Effector memory CD8-positive, alpha-beta T cell (primary cell): Measurements from ENCODE around the gene PALD1.
A peak's percentile ranks its signal among the peaks of the same experiment; 100 is the strongest.

Source experiments
- ATAC-seq: fragments of 150-1000 bp; cut with Tn5 transposase; replicated peaks from 2 replicates; pipeline ENCODE4 v1.10.0; 2021; ENCODE audit warnings: mild to moderate bottlenecking, moderate library complexity
- DNase-seq, 3 experiments: peaks; one replicate each; pipeline ENCODE4 v3.0.0; 2021
- H3K27ac Mint-ChIP-seq, 2 donors: one replicate each; pipeline ENCODE4 v1.8.0; 2022; ENCODE audit warnings: mild to moderate bottlenecking in 2 of 2, mixed read lengths in 2 of 2, moderate library complexity in 2 of 2
- H3K27me3 Mint-ChIP-seq, 2 donors: one replicate each; pipeline ENCODE4 v1.8.0; 2022; ENCODE audit warnings: mixed read lengths in 2 of 2
- H3K36me3 Mint-ChIP-seq: one replicate; pipeline ENCODE4 v1.8.0; 2022; ENCODE audit warnings: mild to moderate bottlenecking, moderate library complexity, mixed read lengths; ENCODE audit not compliant: insufficient read depth
- H3K4me1 Mint-ChIP-seq, 2 donors: one replicate each; pipeline ENCODE4 v1.8.0; 2022; ENCODE audit warnings: low read depth in 2 of 2, mixed read lengths in 2 of 2
- H3K4me3 Mint-ChIP-seq, 2 donors: one replicate each; pipeline ENCODE4 v1.8.0; 2022; ENCODE audit warnings: mild to moderate bottlenecking in 2 of 2, mixed read lengths in 2 of 2, moderate library complexity in 2 of 2
- H3K9me3 Mint-ChIP-seq, 2 donors: one replicate each; pipeline ENCODE4 v1.8.0; 2022; ENCODE audit warnings: mixed read lengths in 2 of 2

PALD1 gene

DNA sequence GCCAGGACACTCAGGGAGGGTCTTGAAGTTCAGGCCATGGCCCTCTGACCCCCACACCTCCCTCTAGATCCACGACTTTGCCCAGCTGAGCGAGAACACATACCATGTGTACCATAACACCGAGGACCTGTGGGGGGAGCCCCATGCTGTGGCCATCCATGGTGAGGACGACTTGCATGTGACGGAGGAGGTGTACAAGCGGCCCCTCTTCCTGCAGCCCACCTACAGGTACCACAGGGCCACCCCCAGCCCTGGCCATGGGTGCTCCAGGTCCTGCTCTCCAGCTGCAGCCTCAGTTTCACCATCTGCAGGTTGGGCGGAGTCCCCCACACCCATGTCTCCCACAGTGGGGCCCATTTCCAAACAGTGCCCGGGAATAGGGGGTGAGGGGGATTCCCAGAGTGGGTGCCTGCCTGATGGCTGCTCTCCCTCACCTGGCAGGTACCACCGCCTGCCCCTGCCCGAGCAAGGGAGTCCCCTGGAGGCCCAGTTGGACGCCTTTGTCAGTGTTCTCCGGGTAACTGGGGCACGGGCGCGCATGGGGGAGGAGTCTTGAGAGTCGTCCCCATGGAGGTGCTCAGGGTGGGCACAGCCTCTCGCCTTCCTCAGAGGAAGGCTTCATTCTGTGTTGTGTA lies 54.1 kb downstream of the PALD1 start:
- H3K27ac Mint-ChIP-seq = no peak overlapping the region
- H3K36me3 Mint-ChIP-seq = peaks cover 2% of the 10 kb centered on the region
- peaks cover 0 to 5% of the 10 kb centered on the region in 2 donors for H3K27me3 Mint-ChIP-seq
- ATAC-seq = no peak
- no peak for DNase-seq
- no peaks in the 10 kb centered on the region for H3K4me1 Mint-ChIP-seq
- H3K4me3 Mint-ChIP-seq = no peak overlapping the region
- H3K9me3 Mint-ChIP-seq = no peaks in the 10 kb centered on the region

DNA sequence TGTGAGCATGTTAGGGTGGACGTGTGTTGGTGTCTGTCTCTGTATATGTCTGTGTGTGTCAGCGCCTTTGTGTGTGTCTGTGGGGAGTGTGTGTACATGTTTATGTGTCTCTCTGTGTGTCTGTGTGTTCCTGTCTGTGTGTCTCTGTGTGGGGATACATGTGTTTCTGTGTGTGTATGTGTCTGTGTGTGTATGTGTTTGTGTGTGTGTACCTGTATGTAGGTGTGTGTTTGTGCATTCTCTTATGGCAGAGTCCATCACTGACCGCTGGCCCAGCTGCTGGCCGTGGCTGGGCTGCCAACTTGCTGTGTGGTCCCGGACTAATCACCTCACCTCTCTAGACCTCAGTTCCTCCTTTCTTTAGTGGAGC lies 54.6 kb downstream of the PALD1 start:
- ATAC-seq = no peak
- Mint-ChIP-seq H3K9me3 (no peaks in the 10 kb centered on the region), H3K4me1 (no peaks in the 10 kb centered on the region), H3K27ac (no peak overlapping the region), H3K27me3 (peaks cover 0 to 5% of the 10 kb centered on the region in 2 donors), H3K4me3 (no peak overlapping the region), H3K36me3 (peaks cover 2% of the 10 kb centered on the region)
- DNase-seq = no peak

DNA sequence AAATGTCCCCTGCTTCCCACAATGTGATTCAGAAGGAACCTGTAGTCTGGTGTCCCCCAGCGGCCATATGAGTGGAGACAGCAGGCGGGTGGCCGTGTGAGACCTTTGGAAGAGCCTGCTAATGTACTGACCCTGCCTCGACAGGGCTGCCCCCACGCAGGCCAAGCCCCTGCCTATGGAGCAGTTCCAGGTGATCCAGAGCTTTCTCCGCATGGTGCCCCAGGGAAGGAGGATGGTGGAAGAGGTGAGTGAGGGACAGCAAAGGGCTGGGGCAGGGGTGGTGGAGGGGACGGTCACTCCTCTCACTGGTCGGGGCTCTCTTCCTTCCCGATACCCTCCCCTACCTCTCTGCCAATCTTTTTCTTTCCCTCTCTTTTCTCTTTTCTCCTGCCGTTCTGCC lies 55.7 kb downstream of the PALD1 start:
- Mint-ChIP-seq H3K36me3 (peaks cover 2% of the 10 kb centered on the region), H3K4me1 (no peaks in the 10 kb centered on the region), H3K9me3 (no peaks in the 10 kb centered on the region), H3K27ac (no peak overlapping the region), H3K4me3 (no peak overlapping the region), H3K27me3 (peaks cover 0 to 5% of the 10 kb centered on the region in 2 donors)
- ATAC-seq (no peak), DNase-seq (no peak)

DNA sequence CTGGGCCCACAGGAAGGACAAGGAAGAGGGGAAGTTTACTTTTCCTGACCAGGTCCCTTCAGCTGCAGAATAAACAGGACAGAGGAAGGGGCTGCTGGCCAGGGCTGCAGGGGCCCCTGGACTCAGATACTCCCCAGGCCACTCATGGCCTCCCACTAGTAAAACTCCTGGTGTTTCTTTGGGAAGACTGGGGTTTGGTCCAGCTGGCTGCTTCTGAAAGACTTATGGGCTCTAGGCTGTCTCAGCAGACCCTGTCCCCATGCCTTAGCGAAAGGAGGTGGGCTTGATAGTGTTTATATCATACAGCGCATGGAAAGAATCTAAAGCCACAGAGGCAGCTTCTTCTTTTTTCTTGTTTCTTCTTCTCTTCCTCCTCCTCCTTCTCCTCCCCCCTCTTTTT lies 56.4 kb downstream of the PALD1 start:
- H3K36me3 Mint-ChIP-seq = peaks cover 2% of the 10 kb centered on the region
- DNase-seq = no peak
- no peak overlapping the region for H3K27ac Mint-ChIP-seq
- ATAC-seq = no peak
- H3K27me3 Mint-ChIP-seq = peaks cover 0 to 5% of the 10 kb centered on the region in 2 donors
- H3K4me3 Mint-ChIP-seq = no peak overlapping the region
- no peaks in the 10 kb centered on the region for H3K9me3 Mint-ChIP-seq
- no peaks in the 10 kb centered on the region for H3K4me1 Mint-ChIP-seq

DNA sequence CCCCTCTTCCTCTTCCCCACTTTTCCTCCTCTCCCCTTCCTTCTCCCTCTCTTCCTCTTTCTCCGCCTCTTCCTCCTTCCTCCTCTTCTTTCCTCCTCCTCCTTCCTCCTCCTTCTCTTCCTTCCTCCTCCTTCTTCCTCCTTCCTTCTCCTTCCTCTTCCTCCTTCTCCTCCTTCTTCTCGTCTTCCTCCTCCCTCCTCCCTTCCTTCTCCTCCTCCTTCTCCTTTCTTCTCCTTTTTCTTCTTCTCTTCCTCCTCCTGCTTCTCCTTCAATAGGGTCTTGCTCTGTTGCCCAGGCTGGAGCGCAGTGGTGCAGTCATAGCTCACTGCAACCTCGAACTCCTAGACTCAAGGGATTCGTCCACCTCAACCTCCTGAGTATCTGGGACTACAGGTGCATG lies 56.9 kb downstream of the PALD1 start:
- Mint-ChIP-seq H3K4me3 (no peak overlapping the region), H3K27me3 (peaks cover 0 to 5% of the 10 kb centered on the region in 2 donors), H3K36me3 (peaks cover 2% of the 10 kb centered on the region), H3K27ac (peak overlapping the region in 1 of 2 donors; percentile 13), H3K4me1 (no peaks in the 10 kb centered on the region), H3K9me3 (no peaks in the 10 kb centered on the region)
- no peak for DNase-seq
- no peak for ATAC-seq

DNA sequence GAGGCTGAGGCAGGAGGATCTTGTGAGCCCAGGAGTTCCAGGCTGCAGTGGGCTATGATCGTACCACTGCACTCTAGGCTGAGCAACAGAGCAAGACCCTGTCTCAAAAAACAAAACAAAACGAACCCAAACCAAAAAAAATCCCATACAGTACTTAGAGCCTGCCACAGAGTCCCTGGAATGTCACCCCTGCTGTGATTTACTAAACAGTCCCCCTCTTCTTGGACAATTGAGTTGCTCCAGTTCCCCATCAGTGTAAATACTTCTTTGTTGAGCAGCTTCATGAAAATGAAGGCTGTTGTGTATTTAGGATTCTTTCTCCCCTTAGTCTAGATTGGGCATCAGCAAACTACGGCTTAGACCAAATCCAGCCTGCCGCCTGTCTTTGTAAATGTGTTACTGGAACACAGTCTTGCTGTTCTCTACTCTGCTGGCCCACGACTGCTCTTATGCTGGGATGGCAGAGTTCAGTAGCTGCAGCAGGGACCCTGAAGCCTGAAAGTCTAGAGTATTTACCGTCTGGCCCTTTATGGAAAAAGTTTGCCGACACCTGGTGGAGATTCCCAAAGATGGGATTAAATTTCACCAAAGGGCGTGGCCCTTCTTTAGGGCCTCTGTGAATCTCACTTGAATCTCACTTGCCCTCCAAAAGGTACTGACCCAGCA lies 57.8 kb downstream of the PALD1 start:
- no peak for ATAC-seq
- peaks cover 0 to 5% of the 10 kb centered on the region in 2 donors for H3K27me3 Mint-ChIP-seq
- peaks cover 2% of the 10 kb centered on the region for H3K36me3 Mint-ChIP-seq
- H3K4me3 Mint-ChIP-seq = no peak overlapping the region
- H3K4me1 Mint-ChIP-seq = no peaks in the 10 kb centered on the region
- no peak overlapping the region for H3K27ac Mint-ChIP-seq
- no peaks in the 10 kb centered on the region for H3K9me3 Mint-ChIP-seq
- no peak for DNase-seq

DNA sequence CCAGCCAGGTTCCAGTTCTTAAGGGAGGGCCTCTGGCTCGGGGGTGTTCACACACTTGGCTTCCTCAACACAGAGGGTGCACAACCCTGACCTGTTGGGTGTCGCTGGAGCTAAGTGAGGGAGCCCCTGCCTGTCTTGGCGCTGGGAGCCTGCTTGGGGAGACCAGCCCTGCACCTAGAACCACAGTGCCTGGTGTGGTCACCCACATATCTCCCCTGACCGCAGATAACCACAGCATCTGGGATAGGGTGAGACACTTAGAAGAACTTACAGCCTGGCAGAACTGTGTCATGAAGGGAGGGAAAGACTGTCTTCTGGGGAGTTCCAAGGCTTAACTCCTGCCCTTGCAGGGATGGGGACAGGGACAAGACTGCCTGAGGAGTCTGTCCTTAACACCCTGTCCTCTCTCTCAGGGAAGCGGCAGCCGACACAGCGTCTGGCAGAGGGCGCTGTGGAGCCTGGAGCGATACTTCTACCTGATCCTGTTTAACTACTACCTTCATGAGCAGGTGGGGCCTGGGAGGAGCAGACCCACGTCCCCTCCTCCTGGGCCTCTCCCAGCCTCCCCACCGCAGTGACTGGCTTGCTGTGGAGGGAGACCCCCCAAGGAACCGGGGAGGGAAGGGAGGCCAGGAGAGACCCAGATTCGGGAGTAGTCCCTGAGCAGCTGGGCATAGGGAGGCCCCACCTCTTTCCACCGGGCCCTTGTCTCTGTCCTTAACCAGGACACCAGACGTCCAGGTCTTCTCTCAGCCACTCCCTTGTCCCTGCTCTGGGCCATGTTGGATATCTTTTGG lies 59.0 kb downstream of the PALD1 start:
- Mint-ChIP-seq H3K36me3 (no peaks in the 10 kb centered on the region), H3K27me3 (peaks cover 0 to 5% of the 10 kb centered on the region in 2 donors), H3K4me3 (no peak overlapping the region), H3K9me3 (no peaks in the 10 kb centered on the region), H3K4me1 (no peaks in the 10 kb centered on the region), H3K27ac (no peak overlapping the region)
- DNase-seq = no peak
- no peak for ATAC-seq

DNA sequence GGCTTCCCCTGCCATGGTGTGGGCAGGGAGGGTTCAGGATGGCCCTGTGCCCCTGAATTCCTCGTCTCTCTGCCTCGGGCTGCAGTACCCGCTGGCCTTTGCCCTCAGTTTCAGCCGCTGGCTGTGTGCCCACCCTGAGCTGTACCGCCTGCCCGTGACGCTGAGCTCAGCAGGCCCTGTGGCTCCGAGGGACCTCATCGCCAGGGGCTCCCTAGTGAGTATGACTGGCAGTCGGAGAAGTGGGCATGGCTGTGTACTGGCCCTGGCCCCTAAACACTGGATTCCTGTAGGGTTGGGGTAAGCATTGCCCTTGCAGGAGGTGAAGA lies 59.6 kb downstream of the PALD1 start:
- ATAC-seq (no peak), DNase-seq (no peak)
- Mint-ChIP-seq H3K27ac (no peak overlapping the region), H3K9me3 (no peaks in the 10 kb centered on the region), H3K4me3 (no peak overlapping the region), H3K4me1 (no peaks in the 10 kb centered on the region), H3K27me3 (peaks cover 0 to 5% of the 10 kb centered on the region in 2 donors), H3K36me3 (no peaks in the 10 kb centered on the region)

DNA sequence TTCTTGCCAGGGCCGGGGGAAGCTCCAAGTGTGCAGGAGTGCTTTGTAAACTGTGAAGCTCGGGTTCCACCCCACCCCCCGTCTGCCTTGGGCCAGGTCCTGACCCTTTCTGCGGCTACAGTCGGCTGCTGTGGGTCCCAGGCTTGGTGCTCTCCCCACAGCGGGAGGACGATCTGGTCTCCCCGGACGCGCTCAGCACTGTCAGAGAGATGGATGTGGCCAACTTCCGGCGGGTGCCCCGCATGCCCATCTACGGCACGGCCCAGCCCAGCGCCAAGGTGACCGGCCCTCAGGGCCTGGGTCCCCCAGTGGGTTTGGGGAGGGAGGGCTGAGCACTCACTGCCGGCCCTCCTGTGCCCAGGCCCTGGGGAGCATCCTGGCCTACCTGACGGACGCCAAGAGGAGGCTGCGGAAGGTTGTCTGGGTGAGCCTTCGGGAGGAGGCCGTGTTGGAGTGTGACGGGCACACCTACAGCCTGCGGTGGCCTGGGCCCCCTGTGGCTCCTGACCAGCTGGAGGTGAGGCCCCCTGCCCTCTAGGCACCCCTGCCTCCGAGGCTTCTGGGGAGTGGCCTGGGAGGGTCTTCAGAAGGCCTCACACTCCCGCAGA lies 60.3 kb downstream of the PALD1 start:
- peaks cover 3 to 5% of the 10 kb centered on the region in 2 donors for H3K27me3 Mint-ChIP-seq
- H3K4me3 Mint-ChIP-seq = no peak overlapping the region
- H3K27ac Mint-ChIP-seq = no peak overlapping the region
- H3K9me3 Mint-ChIP-seq = no peaks in the 10 kb centered on the region
- H3K36me3 Mint-ChIP-seq = no peaks in the 10 kb centered on the region
- ATAC-seq = no peak
- no peak for DNase-seq
- H3K4me1 Mint-ChIP-seq = no peaks in the 10 kb centered on the region

DNA sequence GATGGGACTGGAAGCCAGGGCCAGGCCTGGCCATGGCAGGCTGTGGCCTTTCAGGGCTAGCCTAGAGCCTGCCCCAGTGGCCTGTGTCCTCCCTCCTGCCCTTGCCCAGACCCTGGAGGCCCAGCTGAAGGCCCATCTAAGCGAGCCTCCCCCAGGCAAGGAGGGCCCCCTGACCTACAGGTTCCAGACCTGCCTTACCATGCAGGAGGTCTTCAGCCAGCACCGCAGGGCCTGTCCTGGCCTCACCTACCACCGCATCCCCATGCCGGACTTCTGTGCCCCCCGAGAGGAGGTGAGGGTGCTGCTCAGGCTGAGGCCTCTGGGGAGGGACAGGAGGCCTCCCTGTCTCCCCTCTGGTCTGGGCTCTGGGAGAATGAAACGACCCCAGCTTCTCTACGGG lies 60.9 kb downstream of the PALD1 start:
- Mint-ChIP-seq H3K27ac (no peak overlapping the region), H3K9me3 (no peaks in the 10 kb centered on the region), H3K27me3 (peaks cover 5 to 10% of the 10 kb centered on the region in 2 donors), H3K36me3 (no peaks in the 10 kb centered on the region), H3K4me3 (no peak overlapping the region), H3K4me1 (no peaks in the 10 kb centered on the region)
- DNase-seq (no peak), ATAC-seq (no peak)

DNA sequence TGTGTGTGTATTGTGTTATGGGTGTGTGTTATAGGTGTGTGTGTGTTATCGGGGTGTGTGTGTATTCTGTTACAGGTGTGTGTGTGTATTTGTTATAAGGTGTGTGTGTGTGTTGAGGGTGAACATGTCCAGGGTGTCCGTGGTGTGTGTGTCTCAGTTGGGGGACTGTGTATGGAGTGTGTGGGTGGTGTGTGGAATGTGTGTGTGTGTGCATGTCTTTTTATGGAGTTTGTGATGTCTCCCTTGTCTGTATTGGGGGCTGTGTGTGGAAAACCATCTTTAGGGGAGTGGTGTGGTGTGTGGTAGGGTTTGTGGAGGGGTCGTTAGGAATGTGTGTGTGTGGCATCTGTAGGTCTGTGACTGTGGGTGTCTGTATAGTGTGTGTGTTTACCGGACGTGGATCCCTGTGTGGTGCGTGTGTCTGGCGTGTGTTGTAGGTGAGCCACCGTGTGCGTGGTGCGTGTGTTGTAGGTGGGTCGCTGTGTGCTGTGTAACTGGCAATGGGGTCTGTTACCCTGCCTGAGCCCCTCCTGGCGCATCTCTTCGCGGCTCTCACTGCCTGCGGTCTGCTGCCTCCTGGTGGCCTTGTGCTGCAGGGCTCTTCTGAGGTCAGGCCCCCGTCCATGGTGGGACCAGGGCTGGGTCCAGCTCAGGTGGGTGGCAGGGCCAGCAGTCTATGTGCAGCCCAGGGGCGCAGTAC lies 61.7 kb downstream of the PALD1 start:
- ATAC-seq (no peak), DNase-seq (no peak)
- H3K27ac Mint-ChIP-seq = no peak overlapping the region

DNA sequence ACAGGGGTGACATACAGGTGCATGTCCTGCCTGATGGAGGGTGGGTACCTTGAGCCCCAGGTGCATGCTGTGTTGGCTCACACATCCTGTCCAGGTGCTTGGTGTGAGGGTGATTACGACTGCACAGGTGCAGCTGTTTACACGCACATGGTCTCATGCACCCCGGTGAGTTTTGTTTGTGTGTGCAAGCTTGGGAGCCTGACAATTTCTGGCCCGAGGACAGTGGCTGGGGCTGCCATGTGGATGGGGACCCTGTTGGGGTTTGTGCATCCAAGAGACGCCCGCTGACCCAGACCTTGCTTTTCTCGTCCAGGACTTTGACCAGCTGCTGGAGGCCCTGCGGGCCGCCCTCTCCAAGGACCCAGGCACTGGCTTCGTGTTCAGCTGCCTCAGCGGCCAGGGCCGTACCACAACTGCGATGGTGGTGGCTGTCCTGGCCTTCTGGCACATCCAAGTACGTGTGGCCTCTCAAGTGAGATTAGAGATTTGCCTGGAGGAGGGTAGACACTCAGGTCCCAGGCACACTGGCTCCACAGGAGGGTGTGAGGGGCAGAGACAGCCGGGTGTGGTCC lies 62.3 kb downstream of the PALD1 start:
- H3K9me3 Mint-ChIP-seq = no peaks in the 10 kb centered on the region
- DNase-seq = no peak
- ATAC-seq = no peak
- H3K4me3 Mint-ChIP-seq = no peak overlapping the region
- no peaks in the 10 kb centered on the region for H3K4me1 Mint-ChIP-seq
- no peak overlapping the region for H3K27ac Mint-ChIP-seq
- H3K36me3 Mint-ChIP-seq = no peaks in the 10 kb centered on the region
- H3K27me3 Mint-ChIP-seq = peaks cover 5 to 11% of the 10 kb centered on the region in 2 donors

More for the DNA sequence above, 61.7 kb downstream of the PALD1 start:
- no peaks in the 10 kb centered on the region for H3K9me3 Mint-ChIP-seq
- no peaks in the 10 kb centered on the region for H3K36me3 Mint-ChIP-seq
- H3K4me3 Mint-ChIP-seq = no peak overlapping the region
- no peaks in the 10 kb centered on the region for H3K4me1 Mint-ChIP-seq
- peaks cover 5 to 11% of the 10 kb centered on the region in 2 donors for H3K27me3 Mint-ChIP-seq
